ENCODE data around the gene EXOSC9. TPM values are rescaled to one million over a fixed set of nuclear protein-coding genes. Genes with fewer than 3 reads are reported as not detected.

The EXOSC9 gene
- total and polyA plus RNA-seq, 5 donors, result 11.1 to 19.9 (median 14.2) TPM

Other genes starting within 250 kb of the EXOSC9 start
- gene ANXA5, start 104.3 kb upstream of the EXOSC9 start, total RNA-seq, result 100 to 1,000 TPM; 145 to 218 (median 167) TPM
- gene ANXA5, start 104.3 kb upstream of the EXOSC9 start, polyA plus RNA-seq, result 168 TPM
- gene SMIM43, start 36.2 kb upstream of the EXOSC9 start, total RNA-seq, result under 1 TPM in 1 of 4 donors, not detected in 3; 0.12 TPM
- gene SMIM43, start 36.2 kb upstream of the EXOSC9 start, polyA plus RNA-seq, result 0.07 TPM
- gene CCNA2, start 22.6 kb downstream of the EXOSC9 start, total RNA-seq, result 1 to 10 TPM in 2 of 4 donors, under 1 TPM in 2; 0.36 to 1.7 (median 1.1) TPM
- gene CCNA2, start 22.6 kb downstream of the EXOSC9 start, polyA plus RNA-seq, result 0.43 TPM
- 10 to 100 TPM in 1 of 4 donors, 1 to 10 TPM in 3; 5.8 to 10.2 (median 8.2) TPM for gene BBS7, start 69.2 kb downstream of the EXOSC9 start, total RNA-seq
- 3.5 TPM for gene BBS7, start 69.2 kb downstream of the EXOSC9 start, polyA plus RNA-seq
- under 1 TPM; 0.15 to 0.34 (median 0.24) TPM for gene TRPC3, start 150.7 kb downstream of the EXOSC9 start, total RNA-seq
- gene TRPC3, start 150.7 kb downstream of the EXOSC9 start, polyA plus RNA-seq, result 0.09 TPM

Measured in right cardiac atrium (tissue), 5 donors.